Loucy (cell line): ENCODE measurements around the gene AQP12A.

Source experiments
- CTCF ChIP-seq: fragments of 200-600 bp; sonication (generic); conservative IDR thresholded peaks from 2 replicates; pipeline ENCODE4 v1.5.1; 2014; ENCODE audit warnings: mild to moderate bottlenecking, antibody characterized with exemption, low read length
- EZH2phosphoT487 ChIP-seq: fragments of 200-600 bp; IDR thresholded peaks from 2 replicates; pipeline ENCODE4 v1.6.1; 2018; ENCODE audit warnings: antibody characterized with exemption, mild to moderate bottlenecking, moderate library complexity, borderline replicate concordance

- TF ChIP-seq EZH2phosphoT487 (no peak), CTCF (no peak)
Observed at GRCh38 chr2:240672701-240673190, 18.9 kb upstream of the AQP12A start.
